Astrocyte (in vitro differentiated cells and primary cell): ENCODE results near the gene AGRN.

ENCODE experiments used
- CTCF ChIP-seq: IDR thresholded peaks from 2 replicates; pipeline ENCODE4 v1.5.1; 2011; ENCODE audit warnings: low read depth, mild to moderate bottlenecking, inconsistent platforms, low read length, moderate library complexity; ENCODE audit not compliant: insufficient read depth
- EZH2 ChIP-seq: IDR thresholded peaks from 2 replicates; pipeline ENCODE4 v1.6.1; 2012; ENCODE audit warnings: mild to moderate bottlenecking, low read length, inconsistent platforms; ENCODE audit not compliant: insufficient read depth

DNA sequence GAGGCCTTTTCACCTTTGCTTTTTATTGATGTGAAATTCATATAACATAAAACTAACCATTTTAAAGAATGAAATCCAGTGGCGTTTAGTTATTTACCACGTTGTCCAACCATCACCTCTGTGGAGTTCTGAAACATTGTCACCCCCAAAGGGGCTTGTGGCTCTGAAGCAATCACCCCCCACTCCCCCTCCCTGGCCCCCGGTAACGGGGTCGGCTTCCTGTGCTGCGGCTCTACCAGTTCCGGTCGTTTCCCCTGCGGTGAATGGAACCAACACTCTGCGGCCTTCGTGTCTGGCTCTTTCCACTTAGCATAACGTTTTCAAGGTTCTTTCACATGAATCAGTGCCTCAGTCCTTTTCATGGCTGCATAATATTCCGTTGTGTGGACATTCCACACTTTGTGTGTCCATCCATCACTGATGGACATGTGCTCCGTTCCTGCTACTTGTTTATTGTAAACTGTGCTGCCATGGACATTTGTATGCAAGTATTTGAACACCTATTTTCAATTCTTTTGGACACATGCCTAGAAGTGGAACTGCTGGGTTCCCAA, 8.4 kb upstream of the AGRN start:
- TF ChIP-seq CTCF = no peak
- no peak for TF ChIP-seq EZH2
